ENCODE measurements around the gene UBE2Z.
A peak's percentile ranks its signal among the peaks of the same experiment; 100 is the strongest.
"Not testable (repeated sequence)": the region's sequence is repeated elsewhere in the genome, so short reads cannot be mapped to it uniquely, and the experiment has no call there.

Gene UBE2Z

DNA sequence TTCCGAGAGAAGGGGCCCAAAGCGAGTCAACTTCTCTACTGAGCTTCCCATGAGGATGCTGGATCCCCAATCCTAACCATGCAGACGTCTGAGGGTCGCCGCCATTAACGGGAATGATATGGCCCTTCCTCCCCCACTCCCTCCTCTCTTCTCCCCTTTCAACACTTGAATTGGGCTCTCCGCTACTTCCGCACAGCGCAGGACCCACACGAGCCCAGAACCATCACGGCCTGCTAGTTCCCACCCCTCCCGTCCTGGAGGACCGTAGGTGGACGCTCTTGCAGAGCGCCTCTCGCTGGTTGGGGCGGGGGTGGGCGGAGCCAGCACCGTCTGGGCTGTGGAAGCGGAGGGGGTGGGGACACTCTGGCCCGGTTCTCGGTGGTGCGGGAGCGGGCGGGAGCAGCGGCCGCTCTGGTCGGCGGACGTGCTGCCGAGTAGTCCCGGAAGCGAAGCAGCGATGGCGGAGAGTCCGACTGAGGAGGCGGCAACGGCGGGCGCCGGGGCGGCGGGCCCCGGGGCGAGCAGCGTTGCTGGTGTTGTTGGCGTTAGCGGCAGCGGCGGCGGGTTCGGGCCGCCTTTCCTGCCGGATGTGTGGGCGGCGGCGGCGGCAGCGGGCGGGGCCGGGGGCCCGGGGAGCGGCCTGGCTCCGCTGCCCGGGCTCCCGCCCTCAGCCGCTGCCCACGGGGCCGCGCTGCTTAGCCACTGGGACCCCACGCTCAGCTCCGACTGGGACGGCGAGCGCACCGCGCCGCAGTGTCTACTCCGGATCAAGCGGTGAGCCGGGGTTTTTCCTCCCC is at the start of gene UBE2Z:
TSS of gene UBE2Z (plus strand) at position 361 of the 797 bp plus-strand sequence. CDS start at position 458, 97 bp downstream.
- peak; percentile 75 for DNase-seq (ENCODE audit: low read depth, low spot score)

DNA sequence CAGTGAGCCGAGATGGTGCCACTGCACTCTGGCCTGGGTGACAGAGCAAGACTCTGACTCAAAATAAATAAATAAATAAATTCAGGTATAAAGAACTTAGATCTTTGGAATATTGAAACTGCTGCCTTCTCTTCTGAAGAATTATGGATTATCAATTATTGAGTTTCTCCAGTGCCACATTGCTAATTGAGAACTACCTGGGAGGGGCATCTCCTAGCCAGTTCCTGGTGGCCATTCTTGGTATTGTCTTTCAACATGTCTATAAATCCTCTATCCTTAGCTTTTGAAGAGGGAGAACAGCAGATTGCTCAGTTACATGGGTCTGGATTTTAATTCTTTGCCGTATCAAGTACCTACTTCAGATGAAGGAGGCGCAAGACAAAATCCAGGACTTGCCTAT is 48.2 kb upstream of the UBE2Z start:
- no peak for DNase-seq (ENCODE audit: low read depth, low spot score)

GRCh38 chr17:48860456-48860855 is 47.8 kb upstream of the UBE2Z start:
- no peak for DNase-seq (ENCODE audit: low read depth, low spot score)

DNA sequence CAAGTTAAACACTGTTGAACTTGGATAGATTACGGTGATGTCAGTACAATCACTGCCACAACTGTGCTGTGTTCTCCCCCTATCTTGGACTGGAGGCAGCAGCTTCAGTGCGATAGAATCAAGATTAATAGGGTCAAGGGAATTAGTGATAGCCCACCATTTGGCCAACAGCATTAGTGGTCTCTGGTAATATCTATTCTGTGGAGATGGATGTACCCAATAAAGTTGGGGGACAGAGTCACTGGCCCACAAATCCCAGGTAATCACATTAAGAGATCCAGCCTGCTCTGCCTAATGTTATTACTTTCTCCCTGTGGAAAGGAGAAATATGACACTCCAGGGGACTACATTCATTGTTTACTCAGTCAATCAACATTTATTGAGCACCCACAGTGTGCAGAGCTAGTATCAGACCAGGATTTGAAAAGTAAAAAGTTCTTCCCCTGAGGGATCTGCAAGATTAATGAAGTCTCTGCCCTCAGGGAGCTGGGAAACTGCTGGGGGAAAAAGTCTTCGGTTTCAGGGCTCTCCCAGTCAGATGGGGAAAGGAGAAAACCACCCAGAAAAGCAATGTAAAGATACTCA is 39.2 kb upstream of the UBE2Z start:
- DNase-seq (ENCODE audit: low read depth, low spot score), result no peak

GRCh38 chr17:48869821-48870318 is 38.3 kb upstream of the UBE2Z start:
- no peak for DNase-seq (ENCODE audit: low read depth, low spot score)

DNA sequence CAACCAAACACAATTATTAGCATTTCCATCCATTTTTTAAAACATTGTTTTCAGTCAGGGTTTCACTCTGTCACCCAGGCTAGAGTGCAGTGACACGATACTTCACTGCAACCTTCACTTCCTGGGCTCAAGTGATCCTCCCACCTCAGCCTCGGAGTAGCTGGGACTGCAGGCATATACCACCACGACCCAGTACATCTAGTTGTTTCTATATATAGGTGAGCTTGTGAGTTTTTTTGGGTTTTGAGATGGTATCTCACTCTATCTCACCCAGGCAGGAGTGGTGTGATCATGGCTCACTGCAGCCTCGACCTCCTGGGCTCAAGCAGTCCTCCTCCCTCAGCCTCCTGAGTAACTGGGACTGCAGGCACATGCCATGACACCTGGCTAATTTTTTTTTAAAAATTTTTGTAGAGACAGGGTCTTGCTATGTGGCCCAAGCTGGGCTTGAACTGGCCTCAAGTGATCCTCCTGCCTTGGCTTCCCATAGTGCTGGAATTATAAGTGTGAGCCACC is 37.1 kb upstream of the UBE2Z start:
- no peak for DNase-seq (ENCODE audit: low read depth, low spot score)

DNA sequence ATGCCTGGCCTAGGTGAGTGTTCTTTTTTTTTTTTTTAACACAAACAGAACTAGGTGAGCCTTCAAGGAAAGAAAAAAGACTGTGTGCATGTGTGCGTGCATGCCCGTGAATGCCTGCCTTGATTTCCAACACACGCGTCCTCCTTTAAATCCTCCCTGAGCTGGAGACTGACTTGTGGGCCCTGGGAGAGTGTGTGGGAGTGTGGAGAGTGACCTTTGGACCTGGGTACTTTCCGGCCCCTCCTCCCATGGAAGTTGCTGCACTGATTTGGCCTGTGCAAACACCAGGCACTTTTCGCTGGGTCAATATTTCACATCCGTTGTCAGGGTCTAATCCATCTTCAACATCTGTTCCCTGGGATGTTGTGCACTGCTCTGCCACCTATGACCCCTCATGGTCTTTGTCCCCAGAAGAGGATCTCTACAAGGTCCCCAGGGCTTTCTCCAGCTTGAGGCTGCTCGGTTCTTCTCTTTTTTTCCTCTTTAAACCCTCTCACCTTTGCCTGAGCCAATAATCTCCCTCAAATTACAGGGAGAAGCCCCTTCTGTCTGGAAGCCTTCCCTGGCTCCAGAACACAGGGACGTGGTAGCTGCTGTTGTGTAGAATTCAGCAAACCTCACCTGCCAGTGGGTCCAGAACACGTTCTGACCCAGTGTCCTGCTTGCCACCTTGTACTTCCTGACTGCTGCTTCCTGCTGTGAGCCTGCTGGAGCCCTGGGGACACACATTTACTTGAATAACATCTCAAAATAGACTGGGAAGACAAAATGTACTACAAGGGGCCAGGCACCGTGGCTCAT is 36.5 kb upstream of the UBE2Z start:
- no peak for DNase-seq (ENCODE audit: low read depth, low spot score)

- DNase-seq (ENCODE audit: low read depth, low spot score), result not testable (repeated sequence)
Observed at GRCh38 chr17:48872409-48872808, 35.8 kb upstream of the UBE2Z start.

GRCh38 chr17:48873209-48873608 is 35.0 kb upstream of the UBE2Z start:
- DNase-seq (ENCODE audit: low read depth, low spot score), result no peak

GRCh38 chr17:48873696-48874443 is 34.3 kb upstream of the UBE2Z start:
- no peak for DNase-seq (ENCODE audit: low read depth, low spot score)

- DNase-seq (ENCODE audit: low read depth, low spot score), result no peak
Observed at GRCh38 chr17:48878920-48879898, 29.0 kb upstream of the UBE2Z start.

GRCh38 chr17:48882272-48882671 is 25.9 kb upstream of the UBE2Z start:
- no peak for DNase-seq (ENCODE audit: low read depth, low spot score)

- no peak for DNase-seq (ENCODE audit: low read depth, low spot score)
Observed at GRCh38 chr17:48883171-48883570, 25.0 kb upstream of the UBE2Z start.

GRCh38 chr17:48890086-48890485 is 18.1 kb upstream of the UBE2Z start:
- DNase-seq (ENCODE audit: low read depth, low spot score), result no peak

DNA sequence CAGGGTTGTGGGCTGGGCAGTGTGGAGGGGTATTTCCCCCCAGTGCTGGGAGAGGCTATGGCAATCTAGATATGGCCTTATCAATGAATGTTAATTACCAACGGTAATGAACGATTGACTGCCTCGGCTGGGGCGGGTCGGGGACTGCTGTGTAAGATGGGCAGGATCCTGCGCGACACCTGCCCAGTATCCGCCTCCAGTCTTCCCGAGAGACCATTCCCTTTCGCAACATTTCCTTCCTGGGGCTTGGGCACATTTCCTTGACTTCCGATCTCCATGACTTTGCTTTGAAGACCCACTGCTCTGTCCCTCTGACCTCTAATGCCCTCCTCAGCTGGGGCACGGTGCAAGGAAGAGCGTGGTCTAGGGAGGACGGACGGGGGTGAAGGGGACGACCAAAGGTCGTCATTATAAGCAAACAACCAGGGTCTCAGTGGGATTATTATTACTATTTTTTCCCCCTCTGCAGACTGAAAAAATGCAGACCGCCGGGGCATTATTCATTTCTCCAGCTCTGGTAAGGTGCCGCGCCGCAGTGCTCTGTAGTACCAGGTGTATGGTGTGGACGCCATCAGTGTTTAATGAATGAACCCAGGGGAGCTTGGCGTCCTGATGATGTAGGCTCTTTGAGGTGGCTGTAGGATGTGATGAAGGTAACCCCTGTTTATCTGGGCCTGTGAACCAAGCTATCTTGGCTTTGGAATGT is 15.1 kb upstream of the UBE2Z start:
- no peak for DNase-seq (ENCODE audit: low read depth, low spot score)

DNA sequence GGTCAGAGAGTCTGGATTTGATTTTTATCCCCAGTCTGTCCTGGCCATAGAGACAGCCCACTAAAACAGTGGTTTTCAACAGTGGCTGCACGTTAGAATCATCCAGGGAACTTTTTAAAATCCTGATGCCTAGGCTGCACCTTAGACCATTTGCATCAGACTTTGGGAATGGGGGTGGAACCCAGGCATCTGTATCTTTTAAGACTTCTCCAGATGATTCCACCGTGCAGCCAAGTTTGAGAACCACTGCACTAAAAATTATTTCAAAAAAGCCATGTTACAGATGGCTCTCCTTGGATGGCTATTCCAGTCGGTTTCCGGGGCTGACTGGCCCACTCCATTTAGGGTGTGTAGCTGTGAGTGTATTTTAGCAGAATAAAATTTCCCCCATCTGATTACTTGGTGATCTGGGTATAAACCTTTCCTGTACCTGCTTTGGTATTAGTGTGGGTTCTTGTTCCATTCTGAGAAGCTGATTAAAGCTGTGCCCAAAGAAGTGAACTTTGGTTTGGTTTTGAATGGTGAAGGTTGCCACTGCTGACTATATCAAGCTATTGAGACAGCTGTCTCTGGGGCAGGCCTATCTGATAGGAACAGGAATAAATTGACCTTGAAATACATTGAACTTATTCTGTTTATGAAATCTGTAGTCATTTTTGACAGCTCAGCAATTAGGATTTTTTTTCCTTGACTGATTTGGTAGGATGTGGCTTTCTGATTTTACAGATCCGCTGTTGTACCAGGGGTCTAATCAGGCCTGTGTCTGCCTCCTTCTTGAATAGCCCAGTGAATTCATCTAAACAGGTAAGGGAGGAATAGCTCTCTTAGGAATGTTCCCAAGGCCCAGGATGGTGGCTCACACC is 14.3 kb upstream of the UBE2Z start:
- DNase-seq (ENCODE audit: low read depth, low spot score), result no peak

- no peak for DNase-seq (ENCODE audit: low read depth, low spot score)
Observed at GRCh38 chr17:48894886-48895285, 13.3 kb upstream of the UBE2Z start.

DNA sequence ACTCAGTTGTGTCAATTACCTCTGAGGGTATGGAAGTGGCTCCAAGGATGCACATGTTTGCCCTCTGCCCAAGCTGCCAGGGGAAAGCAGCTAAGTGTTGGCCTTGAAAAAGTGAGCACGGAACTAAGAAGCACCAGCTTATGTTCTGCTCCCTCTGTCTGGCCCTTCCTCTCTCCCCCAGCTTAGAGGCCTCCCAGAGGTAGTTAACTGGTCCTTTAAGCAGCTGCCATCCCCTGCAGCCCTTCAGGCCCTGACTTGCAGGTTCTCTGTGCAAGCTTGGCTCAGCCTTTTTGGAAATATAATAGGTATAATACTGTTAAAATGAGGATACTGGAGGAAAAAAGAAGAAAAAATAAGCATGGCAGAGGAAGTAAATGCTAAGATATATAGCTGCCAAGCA is 7.0 kb upstream of the UBE2Z start:
- no peak for DNase-seq (ENCODE audit: low read depth, low spot score)

DNA sequence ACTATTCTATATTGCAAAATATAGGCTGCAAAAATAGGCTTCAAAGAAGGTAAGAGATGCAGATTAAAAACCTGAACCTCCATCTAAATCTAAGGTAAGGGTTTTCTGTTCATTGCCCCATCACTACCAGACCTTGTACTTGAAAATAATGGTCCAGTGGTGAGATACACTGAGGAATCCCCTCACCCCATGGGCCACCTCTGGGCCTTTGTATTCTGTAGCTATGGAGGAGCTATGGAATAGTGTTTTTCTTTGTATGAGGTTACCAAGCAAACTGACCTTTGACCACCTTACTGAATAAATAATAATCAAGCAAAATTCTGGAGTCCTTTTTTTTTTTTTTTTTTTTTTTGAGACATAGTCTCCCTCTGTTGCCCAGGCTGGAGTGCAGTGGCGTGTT is 4.8 kb upstream of the UBE2Z start:
- no peak for DNase-seq (ENCODE audit: low read depth, low spot score)

Measured in activated naive CD8-positive, alpha-beta T cell treated with anti-CD3 and anti-CD28 coated beads, Interleukin-2, amount 50 U/mL, for 16 hours (primary cell).